ENCODE results near the gene APH1B.

GRCh38 chr15:63312286-63312685 lies 34.9 kb downstream of the APH1B start:
- TF ChIP-seq CTCF (IDR thresholded peaks at IDR 0.05) = no peak
- TF ChIP-seq POLR2A (IDR thresholded peaks at IDR 0.05) = no peak
